K562 (cell line): ENCODE results near the gene GJA4. TPM values are rescaled to one million over a fixed set of nuclear protein-coding genes. Genes with fewer than 3 reads are reported as not detected.

Experiments
- ATAC-seq: fragments of 200-7000 bp; cut with Tn5 transposase; 3 replicates; pipeline ENCODE4 v1.9.1; 2020; ENCODE audit warnings: moderate library complexity
- BruUV-seq: library from RNA; stranded (reverse); fragments of 400-500 nt; replicated peaks from 2 replicates; lab custom pipeline; 2021; lab: Mats Ljungman, UMichigan
- CTCF ChIA-PET: fragments of 300-600 bp; formaldehyde crosslinking; extraction: SDS; loops from one replicate; lab custom pipeline; 2021; ENCODE audit warnings: low intra/inter-chr PET ratio; lab: Yijun Ruan, JAX
- POLR2A ChIA-PET: fragments of 300-600, 350-650 bp; sonication (Branson Sonifier 250); formaldehyde crosslinking; extraction: SDS; loops from one replicate; lab custom pipeline; 2021; ENCODE audit warnings: antibody characterized with exemption, inconsistent platforms; lab: Yijun Ruan, JAX
- DNase-seq, 4 experiments: peaks; one replicate each; pipeline versions ENCODE4 v3.0.0 to v3.0.0-alpha.2; 2011 to 2018; ENCODE audit warnings: low spot score in 3 of 4, mixed read lengths in 3 of 4; ENCODE audit errors: extremely low read depth in 1 of 4
- FAIRE-seq: peaks from 2 replicates; lab custom pipeline; 2011; peaks lifted over from hg19 to GRCh38; lab: Jason Lieb, UNC
- H2AFZ ChIP-seq: 2 replicates; pipeline ENCODE4 v1.6.0; 2011; ENCODE audit warnings: low read depth, low read length, control low read depth, inconsistent platforms
- H3K27ac ChIP-seq: fragments of 200-600 bp; 3 replicates; pipeline ENCODE4 v1.8.0; 2011; ENCODE audit warnings: low read depth, mild to moderate bottlenecking, control low read depth, inconsistent platforms, low read length, moderate library complexity, mixed read lengths; ENCODE audit errors: extremely low read depth
- H3K27me3 ChIP-seq, 2 experiments: fragments of 300-600 bp in 1 of 2; 2 replicates in 1 of 2; 3 replicates in 1 of 2; pipeline versions ENCODE4 v1.6.0 to v1.8.0; 2011; ENCODE audit warnings: inconsistent platforms in 2 of 2, low read length in 2 of 2, mild to moderate bottlenecking in 1 of 2, mixed read lengths in 1 of 2, moderate library complexity in 1 of 2; ENCODE audit not compliant: control insufficient read depth in 2 of 2, insufficient read depth in 2 of 2
- H3K36me3 ChIP-seq: fragments of 300-600 bp; 3 replicates; pipeline ENCODE4 v1.8.0; 2011; ENCODE audit warnings: mild to moderate bottlenecking, low read length, inconsistent platforms; ENCODE audit not compliant: control insufficient read depth, insufficient read depth
- H3K4me1 ChIP-seq, 2 experiments: fragments of 200-600 bp in 1 of 2; replicated peaks in 1 of 2; 2 replicates in 1 of 2; 3 replicates in 1 of 2; pipeline versions ENCODE4 v1.5.1 to v1.8.0; 2011; ENCODE audit warnings: inconsistent platforms in 2 of 2, low read length in 2 of 2, mild to moderate bottlenecking in 1 of 2, mixed read lengths in 1 of 2, moderate library complexity in 1 of 2; ENCODE audit not compliant: control insufficient read depth in 2 of 2, insufficient read depth in 2 of 2
- H3K4me2 ChIP-seq: 2 replicates; pipeline ENCODE4 v1.6.1; 2011; ENCODE audit warnings: low read length, control low read depth, inconsistent platforms, mixed read lengths; ENCODE audit not compliant: insufficient read depth
- H3K4me3 ChIP-seq: fragments of 200-600 bp; sonication (generic), shearing (Covaris generic); 2 replicates; pipeline ENCODE4 v1.5.1; 2016; ENCODE audit warnings: control low read depth, inconsistent platforms
- H3K79me2 ChIP-seq: fragments of 200-600 bp; 3 replicates; pipeline ENCODE4 v1.8.0; 2011; ENCODE audit warnings: low read length, inconsistent platforms; ENCODE audit not compliant: control insufficient read depth, insufficient read depth
- H3K9ac ChIP-seq, 2 experiments: 2 replicates each; pipeline versions ENCODE4 v1.6.0 to v1.6.1; 2011; ENCODE audit warnings: low read depth in 2 of 2, low read length in 2 of 2, control low read depth in 1 of 2, inconsistent platforms in 1 of 2, mild to moderate bottlenecking in 1 of 2, mixed read lengths in 1 of 2; ENCODE audit not compliant: insufficient read depth in 1 of 2
- H3K9me1 ChIP-seq: one replicate; pipeline ENCODE4 v1.6.0; 2011; ENCODE audit warnings: inconsistent platforms, mild to moderate bottlenecking, low read length, moderate library complexity; ENCODE audit not compliant: control insufficient read depth, insufficient read depth
- H3K9me3 ChIP-seq: replicated peaks from 2 replicates; pipeline ENCODE4 v1.5.1; 2011; ENCODE audit warnings: low read depth, low read length, inconsistent platforms; ENCODE audit not compliant: control insufficient read depth, insufficient read depth
- H4K20me1 ChIP-seq: replicated peaks from 2 replicates; pipeline ENCODE4 v1.6.1; 2011; ENCODE audit warnings: low read length, inconsistent platforms, mixed read lengths; ENCODE audit not compliant: control insufficient read depth, insufficient read depth
- DDX20 ChIP-seq: fragments of 450-650 bp; IDR thresholded peaks from 2 replicates; pipeline ENCODE4 v1.6.1; 2016; ENCODE audit warnings: missing genetic modification characterization, low read depth, mild to moderate bottlenecking, missing compliant biosample characterization, moderate library complexity
- DMBX1 ChIP-seq: fragments of 250-450 bp; sonication (Bioruptor Pico); IDR thresholded peaks from 2 replicates; pipeline ENCODE4 v1.8.0; 2022; ENCODE audit warnings: inconsistent platforms, mild to moderate bottlenecking, moderate library complexity, borderline replicate concordance
- EGR1 ChIP-seq: fragments of 450-650 bp; conservative IDR thresholded peaks from 2 replicates; pipeline ENCODE4 v1.6.1; 2017; ENCODE audit warnings: mild to moderate bottlenecking
- MGA ChIP-seq: fragments of 450-650 bp; IDR thresholded peaks from 2 replicates; pipeline ENCODE4 v1.6.1; 2016; ENCODE audit warnings: mild to moderate bottlenecking, moderate library complexity
- PHB ChIP-seq: fragments of 250-450 bp; sonication (Bioruptor Pico); IDR thresholded peaks from 2 replicates; pipeline ENCODE4 v1.5.0; 2021
- RBM15 ChIP-seq: fragments of 200-400 bp; formaldehyde crosslinking; IDR thresholded peaks from 2 replicates; pipeline ENCODE4 v1.6.1; 2018; ENCODE audit warnings: mild to moderate bottlenecking, low read length, moderate library complexity; ENCODE audit not compliant: insufficient read depth
- ZNF444 ChIP-seq: fragments of 250-450 bp; sonication (Bioruptor Pico); IDR thresholded peaks from 2 replicates; pipeline ENCODE4 v1.4.0; 2020; ENCODE audit warnings: mild to moderate bottlenecking, moderate library complexity
- ZSCAN32 ChIP-seq: fragments of 450-650 bp; formaldehyde crosslinking; IDR thresholded peaks from 2 replicates; pipeline ENCODE4 v1.4.0; 2020; ENCODE audit warnings: mild to moderate bottlenecking, moderate library complexity
- WGBS: fragments of 100-300 bp; shearing (Covaris generic); methylation state at CpG from one replicate; pipeline ENCODE4 v1.1.6; 2016; ENCODE audit warnings: low coverage, mixed read lengths; ENCODE audit not compliant: insufficient coverage; ENCODE audit errors: missing lambda C conversion rate; 5-methylcytosine and 5-hydroxymethylcytosine counted together
- in situ Hi-C: fragments of 300-500 bp; cut with MboI; formaldehyde crosslinking; loops from 4 replicates; pipeline ENCODE4 v1.15.0; 2018; ENCODE audit warnings: inconsistent platforms, mixed read lengths
- intact Hi-C: fragments of 100-400 bp; cut with micrococcal nuclease; formaldehyde crosslinking; loops from 2 replicates; pipeline ENCODE4 v1.14.2; 2022
- polyA plus RNA-seq, 8 experiments: library from polyadenylated mRNA; depleted of rRNA in 4 of 8; stranded (reverse) in 5 of 8; unstranded in 3 of 8; fragments of >200 nt; fragmentation: Nextera tagmentation in 2 of 8; fragmentation: Illumina TruSeq in 1 of 8; extraction: Ambion mirVana in 2 of 8; extraction: Trizol in 1 of 8; gene quantifications; 2 replicates each; pipeline versions ENCODE4 v1.2.1 to v1.2.3, GENCODE V29; 2011 to 2014; ENCODE audit warnings: inconsistent platforms in 1 of 8, missing spikeins in 1 of 8
- total RNA-seq, 7 experiments: library from RNA; depleted of rRNA in 6 of 7; stranded (reverse); fragments of >200 nt in 6 of 7; fragmentation: Illumina TruSeq in 2 of 7; extraction: Trizol in 2 of 7; gene quantifications; 2 replicates each; pipeline versions ENCODE4 v1.2.1 to v1.2.3, GENCODE V29; 2011 to 2021; ENCODE audit warnings: low replicate concordance in 1 of 7
- TF ChIP-seq, protein P1 (sequence below), 2 experiments: IDR thresholded peaks; 2 replicates each; pipeline ENCODE4 v1.6.1; 2011; ENCODE audit warnings: borderline replicate concordance in 1 of 2, control low read depth in 1 of 2, low read depth in 1 of 2, low read length in 1 of 2, mild to moderate bottlenecking in 1 of 2, mixed read lengths in 1 of 2, moderate library complexity in 1 of 2; ENCODE audit not compliant: insufficient read depth in 1 of 2, insufficient read length in 1 of 2, poor library complexity in 1 of 2, severe bottlenecking in 1 of 2; ENCODE audit errors: extremely low read depth in 1 of 2

The GJA4 gene
- total and polyA plus RNA-seq, 9 of the 15 experiments (the other 6 are each of a cell fraction or from before 2014, with no cell fraction given): 0.16 to 0.24 TPM; not detected in 7

- DNase-seq: no peak
- 2% methylated on average over 33 of the region's 33 CpGs for WGBS
- FAIRE-seq: no peak
- TF ChIP-seq EGR1 (no peak), ZSCAN32 (CRISPR knock-in tag) (no peak), RBM15 (no peak), DMBX1 (CRISPR knock-in tag) (no peak), ZNF444 (CRISPR knock-in tag) (no peak), MGA (peak; percentile 70), DDX20 (tag) (no peak), PHB (CRISPR knock-in tag) (no peak)
- TF ChIP-seq, protein P1, sequence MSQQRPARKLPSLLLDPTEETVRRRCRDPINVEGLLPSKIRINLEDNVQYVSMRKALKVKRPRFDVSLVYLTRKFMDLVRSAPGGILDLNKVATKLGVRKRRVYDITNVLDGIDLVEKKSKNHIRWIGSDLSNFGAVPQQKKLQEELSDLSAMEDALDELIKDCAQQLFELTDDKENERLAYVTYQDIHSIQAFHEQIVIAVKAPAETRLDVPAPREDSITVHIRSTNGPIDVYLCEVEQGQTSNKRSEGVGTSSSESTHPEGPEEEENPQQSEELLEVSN (IDR thresholded peaks at IDR 0.05; ENCODE audit: borderline replicate concordance in 1 of 2, extremely low read depth in 1 of 2, insufficient read depth in 1 of 2, insufficient read length in 1 of 2, low read depth in 1 of 2, low read length in 1 of 2, poor library complexity in 1 of 2, severe bottlenecking in 1 of 2): peak; percentile 60 to 79
These were observed 31.5 kb upstream of the GJA4 start for GRCh38 chr1:34761176-34761761.

More at GRCh38 chr1:34761176-34761761, 31.5 kb upstream of the GJA4 start:
- no peak overlapping the region for H2AFZ ChIP-seq
- in situ Hi-C loops: no loop called here
- H3K79me2 ChIP-seq: no peaks in the 10 kb centered on the region
- H3K9ac ChIP-seq: no peak overlapping the region
- H3K4me3 ChIP-seq: no peak overlapping the region
- H3K36me3 ChIP-seq: no peaks in the 10 kb centered on the region
- ChIA-PET POLR2A (no interaction called here), CTCF (no interaction called here)
- no peak for ATAC-seq
- H3K9me3 ChIP-seq: no peaks in the 10 kb centered on the region
- no peak overlapping the region for H3K27ac ChIP-seq
- peaks cover 0 to 4% of the 10 kb centered on the region in 2 experiments; a peak in 1 of 5 replicates for H3K4me1 ChIP-seq
- H3K9me1 ChIP-seq: no peaks in the 10 kb centered on the region
- intact Hi-C loops: no loop called here
- no peak overlapping the region for H3K4me2 ChIP-seq
- H4K20me1 ChIP-seq: peaks cover 5% of the 10 kb centered on the region
- H3K27me3 ChIP-seq: peaks cover 29 to 55% of the 10 kb centered on the region in 2 experiments; a peak in 4 of 5 replicates
- no TSS peak for BruUV-seq
